Thyroid gland (tissue), 4 donors: ENCODE results near the gene WNT7B. TPM values are rescaled to one million over a fixed set of nuclear protein-coding genes. Genes with fewer than 3 reads are reported as not detected.

ENCODE experiments used
- DNase-seq, 2 donors: peaks; one replicate each; pipeline ENCODE4 v3.0.0-alpha.2; 2019
- H3K27ac ChIP-seq, 3 donors: fragments of 200-600 bp; sonication (generic); 1 replicate in 2 of 3; 2 replicates in 1 of 3; pipeline ENCODE4 v1.5.1; 2016 to 2019; ENCODE audit warnings: mild to moderate bottlenecking in 1 of 3, moderate library complexity in 1 of 3
- H3K27me3 ChIP-seq: fragments of 200-600 bp; sonication (generic); one replicate; pipeline ENCODE4 v1.5.1; 2019
- H3K36me3 ChIP-seq, 2 donors: fragments of 200-600 bp; sonication (generic); one replicate each; pipeline ENCODE4 v1.5.1; 2016 to 2019
- H3K4me1 ChIP-seq, 2 donors: fragments of 200-600 bp; sonication (generic); one replicate each; pipeline ENCODE4 v1.5.1; 2017 to 2019
- H3K4me3 ChIP-seq, 3 donors: fragments of 200-600 bp; sonication (generic); replicated peaks in 1 of 3; 1 replicate in 2 of 3; 2 replicates in 1 of 3; pipeline ENCODE4 v1.5.1; 2016; ENCODE audit warnings: mild to moderate bottlenecking in 1 of 3
- H3K9me3 ChIP-seq: fragments of 200-600 bp; sonication (generic); one replicate; pipeline ENCODE4 v1.5.1; 2017
- CTCF ChIP-seq, 6 experiments: fragments of 200-600 bp in 3 of 6; fragments of 450-650 bp in 3 of 6; sonication (generic) in 3 of 6; IDR thresholded peaks; one replicate each; pipeline ENCODE4 v1.5.1; 2016 to 2019; ENCODE audit warnings: antibody characterized with exemption in 6 of 6, mild to moderate bottlenecking in 2 of 6, inconsistent platforms in 1 of 6, moderate library complexity in 1 of 6
- POLR2A ChIP-seq, 2 donors: fragments of 450-650 bp; IDR thresholded peaks; one replicate each; pipeline ENCODE4 v1.6.1; 2017; ENCODE audit warnings: antibody characterized with exemption in 2 of 2, mild to moderate bottlenecking in 2 of 2, moderate library complexity in 1 of 2
- WGBS, 2 donors: methylation state at CpG; one replicate each; pipeline ENCODE4 v1.1.5; 2017; 5-methylcytosine and 5-hydroxymethylcytosine counted together
- intact Hi-C: fragments of 100-400 bp; cut with DNase I; formaldehyde crosslinking; loops from one replicate; pipeline ENCODE4 v1.15.1; 2023
- total RNA-seq, 4 donors: library from RNA; depleted of rRNA; stranded (reverse); fragments of >200 nt; gene quantifications; one replicate each; pipeline ENCODE4 v1.2.3, GENCODE V29; 2016

Gene WNT7B
- total RNA-seq, 4 donors from 2014 or later = 0.83 to 4.3 (median 2.5) TPM; not detected in 1

DNA sequence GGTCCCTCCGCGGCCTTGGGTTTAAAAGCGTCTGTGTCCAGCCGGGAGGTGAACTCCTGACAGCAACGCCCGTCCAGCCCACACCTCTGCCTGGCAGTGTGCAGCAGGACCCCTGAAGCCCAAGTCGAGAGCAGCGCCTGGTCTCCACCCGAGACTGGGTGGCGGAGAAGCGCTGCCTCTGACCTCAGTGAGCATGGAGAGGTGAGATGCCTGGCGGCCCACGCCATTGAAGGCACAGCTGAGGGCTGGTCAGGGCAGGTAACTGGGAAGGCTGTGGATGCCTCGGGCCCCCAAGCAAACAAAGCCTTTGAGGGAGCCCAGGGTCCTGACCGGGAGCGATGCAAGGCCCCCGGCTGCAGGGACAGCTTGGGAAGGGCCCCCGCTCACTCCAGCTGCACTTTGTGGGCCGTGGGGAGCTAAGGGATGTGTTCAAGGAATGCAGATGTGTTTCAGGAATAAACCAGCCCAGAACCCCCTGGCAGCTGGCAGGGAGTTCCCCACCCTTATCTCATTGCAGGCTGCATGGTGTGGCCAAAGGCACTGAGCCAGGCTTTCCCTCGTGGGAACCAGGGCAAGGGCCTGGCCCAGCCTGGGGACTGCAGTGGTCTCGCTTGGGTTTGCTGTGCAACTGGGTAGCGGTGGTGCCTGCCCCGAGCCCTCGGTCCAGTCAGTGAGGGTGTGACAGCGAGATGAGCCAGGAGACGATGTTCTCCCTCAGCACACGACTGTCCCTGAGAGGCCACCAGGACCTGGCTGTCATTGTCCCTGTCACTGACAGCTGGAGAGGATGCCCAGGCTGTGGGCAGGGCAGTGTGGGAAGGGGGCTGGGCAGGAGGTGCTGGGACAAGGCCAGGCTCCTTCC, 92.5 kb downstream of the WNT7B start:
- H3K27ac ChIP-seq = no peak overlapping the region
- no peak for TF ChIP-seq POLR2A (IDR thresholded peaks at IDR 0.05)
- H3K27me3 ChIP-seq = no peaks in the 10 kb centered on the region
- no peaks in the 10 kb centered on the region for H3K9me3 ChIP-seq
- H3K4me1 ChIP-seq = peaks cover 4 to 8% of the 10 kb centered on the region in 2 donors
- no peak for DNase-seq
- H3K4me3 ChIP-seq = no peak overlapping the region
- WGBS, 2 donors = 75 to 82% methylated on average over 7 to 13 of the region's 27 CpGs
- intact Hi-C loops = loop anchor here (10.0 kb wide), 1 partner anchor 80 kb away; no protein-coding TSS in a partner anchor
- H3K36me3 ChIP-seq = no peaks in the 10 kb centered on the region

GRCh38 chr22:45883811-45884170, 93.2 kb downstream of the WNT7B start:
- Histone ChIP-seq H3K4me1 (peaks cover 4 to 6% of the 10 kb centered on the region in 2 donors), H3K9me3 (no peaks in the 10 kb centered on the region), H3K27me3 (no peaks in the 10 kb centered on the region), H3K27ac (no peak overlapping the region), H3K4me3 (no peak overlapping the region), H3K36me3 (no peaks in the 10 kb centered on the region)
- no peak for DNase-seq
- no peak for TF ChIP-seq CTCF (IDR thresholded peaks at IDR 0.05)
- intact Hi-C loops = loop anchor here (10.0 kb wide), 1 partner anchor 81 kb away; no protein-coding TSS in a partner anchor
- WGBS, 2 donors = 87 to 90% methylated on average over 5 to 8 of the region's 8 CpGs

DNA sequence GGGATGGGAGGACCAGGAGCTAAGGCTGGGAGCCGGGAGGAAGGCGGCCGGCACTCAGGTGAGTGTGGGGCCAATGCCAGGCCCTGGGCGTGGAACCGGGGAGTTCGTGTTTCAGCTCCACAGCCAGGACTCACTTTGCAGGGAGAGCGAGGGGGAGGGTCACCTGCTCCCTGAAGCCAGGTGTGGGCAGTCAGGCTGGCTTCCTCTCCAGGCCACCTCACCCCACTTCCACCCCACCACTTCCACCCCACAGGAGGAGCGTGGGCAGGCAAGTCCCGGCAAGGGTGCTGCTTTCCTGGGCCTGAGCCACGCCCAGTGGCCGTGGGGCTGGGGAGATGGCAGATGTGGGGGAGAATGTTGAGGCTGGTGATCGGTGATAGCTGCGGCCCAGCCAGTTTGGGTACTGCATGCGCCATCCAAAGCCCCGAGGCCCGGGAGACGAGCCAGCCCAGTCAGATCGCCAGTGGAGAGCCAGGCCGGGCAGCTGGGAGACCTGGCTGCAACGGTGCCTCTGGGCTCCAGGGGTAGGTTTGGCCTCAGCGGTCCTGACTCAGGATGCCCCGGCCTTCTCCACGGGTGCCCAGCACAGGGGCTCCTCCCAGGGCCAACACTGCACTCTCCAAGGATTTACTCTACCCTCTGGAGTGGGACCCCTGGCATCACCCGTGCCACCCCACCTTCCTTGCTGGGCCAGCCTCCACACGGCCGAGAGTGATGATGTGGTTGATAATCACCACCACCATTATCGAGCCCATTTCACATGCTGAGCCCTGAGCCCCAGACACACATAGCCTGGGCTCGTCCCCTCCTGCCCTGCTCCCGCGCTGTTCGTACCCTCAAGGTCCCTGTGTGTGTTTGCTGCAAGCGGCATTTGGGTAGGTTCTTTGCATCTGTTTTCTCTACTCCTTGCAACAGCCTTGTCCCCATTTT, 93.8 kb downstream of the WNT7B start:
- intact Hi-C loops = loop anchor here (10.0 kb wide), 1 partner anchor 82 kb away; no protein-coding TSS in a partner anchor
- no peak for TF ChIP-seq CTCF (IDR thresholded peaks at IDR 0.05)
- TF ChIP-seq POLR2A (IDR thresholded peaks at IDR 0.05) = no peak
- H3K36me3 ChIP-seq = no peaks in the 10 kb centered on the region
- peaks cover 4 to 6% of the 10 kb centered on the region in 2 donors for H3K4me1 ChIP-seq
- no peak overlapping the region for H3K27ac ChIP-seq
- no peaks in the 10 kb centered on the region for H3K27me3 ChIP-seq
- 87% methylated on average over 26 to 32 of the region's 32 CpGs for WGBS, 2 donors
- no peaks in the 10 kb centered on the region for H3K9me3 ChIP-seq
- H3K4me3 ChIP-seq = no peak overlapping the region
- no peak for DNase-seq

DNA sequence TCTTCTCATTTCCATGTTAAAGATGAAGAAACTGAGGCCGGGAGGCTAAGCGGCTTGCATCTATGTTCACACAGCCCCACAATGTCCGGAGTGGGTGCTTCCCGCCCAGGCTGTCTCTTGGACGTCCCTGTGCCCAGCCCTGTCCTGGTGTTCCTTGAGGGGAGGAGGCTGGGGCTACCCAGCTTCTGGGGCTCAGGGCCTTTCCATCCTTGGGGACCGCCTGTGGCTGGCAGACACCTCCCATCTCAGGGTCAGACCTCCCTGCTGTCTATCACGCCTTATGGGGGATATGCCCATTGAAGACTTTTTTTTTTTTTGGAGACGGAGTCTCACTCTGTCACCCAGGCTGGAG, 95.5 kb downstream of the WNT7B start:
- Histone ChIP-seq H3K36me3 (no peaks in the 10 kb centered on the region), H3K27ac (no peak overlapping the region), H3K4me3 (no peak overlapping the region), H3K4me1 (peaks cover 4 to 6% of the 10 kb centered on the region in 2 donors), H3K27me3 (no peaks in the 10 kb centered on the region), H3K9me3 (no peaks in the 10 kb centered on the region)
- WGBS, 2 donors = 86 to 88% methylated on average over 8 of the region's 8 CpGs
- DNase-seq = no peak
- intact Hi-C loops = loop anchor here (10.0 kb wide), 1 partner anchor 83 kb away; no protein-coding TSS in a partner anchor
- TF ChIP-seq POLR2A (IDR thresholded peaks at IDR 0.05) (no peak), CTCF (IDR thresholded peaks at IDR 0.05) (no peak)

- intact Hi-C loops = loop anchor here (10.0 kb wide), 1 partner anchor 84 kb away; no protein-coding TSS in a partner anchor
- Histone ChIP-seq H3K27me3 (no peaks in the 10 kb centered on the region), H3K27ac (no peak overlapping the region), H3K36me3 (no peaks in the 10 kb centered on the region), H3K4me3 (no peak overlapping the region), H3K9me3 (no peaks in the 10 kb centered on the region), H3K4me1 (peaks cover 1 to 2% of the 10 kb centered on the region in 2 donors)
- TF ChIP-seq POLR2A (IDR thresholded peaks at IDR 0.05) = no peak
- no peak for TF ChIP-seq CTCF (IDR thresholded peaks at IDR 0.05)
- WGBS, 2 donors = 22 to 26% methylated on average over 24 to 46 of the region's 49 CpGs
- no peak for DNase-seq
Measured at GRCh38 chr22:45880716-45881523, 96.0 kb downstream of the WNT7B start.
